Astrocyte (in vitro differentiated cells and primary cell): ENCODE data around the gene HSD17B12. TPM values are rescaled to one million over a fixed set of nuclear protein-coding genes. Genes with fewer than 3 reads are reported as not detected.

Source experiments
- DNase-seq: peaks from one replicate; pipeline ENCODE4 v3.0.0-alpha.2; 2010; ENCODE audit warnings: low read depth
- FAIRE-seq: peaks from 2 replicates; lab custom pipeline; 2011; peaks lifted over from hg19 to GRCh38; lab: Jason Lieb, UNC
- H2AFZ ChIP-seq: 2 replicates; pipeline ENCODE4 v1.6.0; 2012; ENCODE audit warnings: low read depth, low read length, inconsistent platforms
- H3K27ac ChIP-seq: 2 replicates; pipeline ENCODE4 v1.5.1; 2011; ENCODE audit warnings: low read depth, low read length, inconsistent platforms
- H3K27me3 ChIP-seq: 2 replicates; pipeline ENCODE4 v1.6.0; 2011; ENCODE audit warnings: low read length, inconsistent platforms; ENCODE audit not compliant: insufficient read depth
- H3K36me3 ChIP-seq: 2 replicates; pipeline ENCODE4 v1.5.1; 2011; ENCODE audit warnings: low read length, inconsistent platforms; ENCODE audit not compliant: insufficient read depth
- H3K4me1 ChIP-seq: 2 replicates; pipeline ENCODE4 v1.5.1; 2011; ENCODE audit warnings: low read length, inconsistent platforms; ENCODE audit not compliant: insufficient read depth
- H3K4me2 ChIP-seq: 2 replicates; pipeline ENCODE4 v1.6.0; 2012; ENCODE audit warnings: low read length, inconsistent platforms
- H3K4me3 ChIP-seq: 2 replicates; pipeline ENCODE4 v1.5.1; 2011; ENCODE audit warnings: low read depth, mild to moderate bottlenecking, low read length, inconsistent platforms; ENCODE audit not compliant: insufficient read depth
- H3K79me2 ChIP-seq: 2 replicates; pipeline ENCODE4 v1.6.0; 2012; ENCODE audit warnings: mild to moderate bottlenecking, low read length, inconsistent platforms; ENCODE audit not compliant: insufficient read depth
- H3K9ac ChIP-seq: 2 replicates; pipeline ENCODE4 v1.6.0; 2012; ENCODE audit warnings: mild to moderate bottlenecking, low read length, inconsistent platforms
- H3K9me3 ChIP-seq: 2 replicates; pipeline ENCODE4 v1.5.1; 2012; ENCODE audit warnings: low read depth, mild to moderate bottlenecking, low read length, inconsistent platforms; ENCODE audit not compliant: insufficient read depth
- H4K20me1 ChIP-seq: 2 replicates; pipeline ENCODE4 v1.6.0; 2012; ENCODE audit warnings: low read length, inconsistent platforms; ENCODE audit not compliant: insufficient read depth
- H3K27ac Mint-ChIP-seq: one replicate; pipeline ENCODE4 v1.8.0; 2021; ENCODE audit warnings: mild to moderate bottlenecking, mixed read lengths; ENCODE audit not compliant: unreplicated experiment
- H3K27me3 Mint-ChIP-seq: one replicate; pipeline ENCODE4 v1.8.0; 2021; ENCODE audit warnings: low read depth, mixed read lengths; ENCODE audit not compliant: unreplicated experiment
- H3K36me3 Mint-ChIP-seq: one replicate; pipeline ENCODE4 v1.8.0; 2021; ENCODE audit warnings: low read depth, mixed read lengths; ENCODE audit not compliant: unreplicated experiment
- H3K4me1 Mint-ChIP-seq: one replicate; pipeline ENCODE4 v1.8.0; 2021; ENCODE audit warnings: low read depth, mixed read lengths; ENCODE audit not compliant: unreplicated experiment
- H3K4me3 Mint-ChIP-seq: one replicate; pipeline ENCODE4 v1.8.0; 2021; ENCODE audit warnings: mild to moderate bottlenecking, moderate library complexity, mixed read lengths; ENCODE audit not compliant: unreplicated experiment
- H3K9me3 Mint-ChIP-seq: one replicate; pipeline ENCODE4 v1.8.0; 2021; ENCODE audit warnings: mild to moderate bottlenecking, mixed read lengths; ENCODE audit not compliant: unreplicated experiment
- EZH2 ChIP-seq: IDR thresholded peaks from 2 replicates; pipeline ENCODE4 v1.6.1; 2012; ENCODE audit warnings: mild to moderate bottlenecking, low read length, inconsistent platforms; ENCODE audit not compliant: insufficient read depth
- total RNA-seq: library from RNA; stranded (reverse); gene quantifications from 2 replicates; pipeline ENCODE4 v1.2.1, GENCODE V29; 2021
- TF ChIP-seq, protein P1 (sequence below): IDR thresholded peaks from 2 replicates; pipeline ENCODE4 v1.5.1; 2011; ENCODE audit warnings: low read depth, mild to moderate bottlenecking, inconsistent platforms, low read length, moderate library complexity; ENCODE audit not compliant: insufficient read depth

The HSD17B12 gene
- total RNA-seq, 1 donor from 2014 or later = 132 TPM

DNA sequence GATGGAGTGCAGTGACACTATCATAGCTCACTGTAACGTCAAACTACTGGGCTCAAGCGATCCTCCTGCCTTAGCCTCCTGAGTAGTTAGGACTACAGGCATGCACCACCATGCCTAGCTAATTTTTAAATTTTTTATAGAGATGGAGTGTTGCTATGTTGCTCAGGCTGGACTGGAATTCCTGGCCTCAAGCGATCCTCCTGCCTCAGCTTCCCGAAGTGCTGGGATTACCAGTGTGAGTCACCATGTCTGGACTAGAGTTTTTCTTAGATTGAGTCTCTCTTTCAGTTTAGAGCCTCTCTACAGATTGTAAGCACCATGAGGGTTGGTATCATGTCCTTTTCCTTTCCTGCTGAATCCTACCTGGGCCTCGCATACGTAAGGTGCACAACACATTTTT lies 142.8 kb downstream of the HSD17B12 start:
- TF ChIP-seq, protein P1, sequence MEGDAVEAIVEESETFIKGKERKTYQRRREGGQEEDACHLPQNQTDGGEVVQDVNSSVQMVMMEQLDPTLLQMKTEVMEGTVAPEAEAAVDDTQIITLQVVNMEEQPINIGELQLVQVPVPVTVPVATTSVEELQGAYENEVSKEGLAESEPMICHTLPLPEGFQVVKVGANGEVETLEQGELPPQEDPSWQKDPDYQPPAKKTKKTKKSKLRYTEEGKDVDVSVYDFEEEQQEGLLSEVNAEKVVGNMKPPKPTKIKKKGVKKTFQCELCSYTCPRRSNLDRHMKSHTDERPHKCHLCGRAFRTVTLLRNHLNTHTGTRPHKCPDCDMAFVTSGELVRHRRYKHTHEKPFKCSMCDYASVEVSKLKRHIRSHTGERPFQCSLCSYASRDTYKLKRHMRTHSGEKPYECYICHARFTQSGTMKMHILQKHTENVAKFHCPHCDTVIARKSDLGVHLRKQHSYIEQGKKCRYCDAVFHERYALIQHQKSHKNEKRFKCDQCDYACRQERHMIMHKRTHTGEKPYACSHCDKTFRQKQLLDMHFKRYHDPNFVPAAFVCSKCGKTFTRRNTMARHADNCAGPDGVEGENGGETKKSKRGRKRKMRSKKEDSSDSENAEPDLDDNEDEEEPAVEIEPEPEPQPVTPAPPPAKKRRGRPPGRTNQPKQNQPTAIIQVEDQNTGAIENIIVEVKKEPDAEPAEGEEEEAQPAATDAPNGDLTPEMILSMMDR = no peak
- TF ChIP-seq EZH2 = no peak
- no peak for FAIRE-seq

DNA sequence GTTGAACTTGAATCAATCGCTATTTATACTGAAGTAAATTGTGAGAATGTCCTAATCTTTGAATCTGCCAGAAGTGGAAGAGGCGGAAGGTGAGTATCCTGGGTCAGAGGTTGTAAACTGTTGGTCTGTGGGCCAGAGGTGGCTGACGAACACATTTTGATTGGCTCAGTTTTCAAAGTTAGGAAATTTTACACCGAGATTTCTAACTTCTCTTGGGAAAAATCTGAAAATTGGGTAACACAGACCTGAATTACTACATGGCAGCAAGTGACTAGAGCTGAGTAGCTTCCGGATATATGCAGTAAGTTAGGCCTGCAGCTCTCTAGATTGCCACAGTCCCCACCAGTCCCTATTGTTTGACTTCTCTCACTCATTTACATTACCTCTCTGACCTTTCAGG lies 143.3 kb downstream of the HSD17B12 start:
- H3K27ac Mint-ChIP-seq = no peak overlapping the region
- Histone ChIP-seq H3K4me1 (no peaks in the 10 kb centered on the region), H3K9me3 (no peaks in the 10 kb centered on the region), H3K36me3 (peaks cover 3% of the 10 kb centered on the region), H3K4me3 (no peak overlapping the region), H3K27me3 (no peaks in the 10 kb centered on the region), H3K9ac (no peak overlapping the region), H3K79me2 (no peaks in the 10 kb centered on the region), H2AFZ (no peak overlapping the region), H3K27ac (no peak overlapping the region), H4K20me1 (peaks cover 15% of the 10 kb centered on the region), H3K4me2 (no peak overlapping the region)
- H3K27me3 Mint-ChIP-seq = no peaks in the 10 kb centered on the region
- H3K4me1 Mint-ChIP-seq = peaks cover 3% of the 10 kb centered on the region
- FAIRE-seq (no peak), DNase-seq (no peak)
- peaks cover 11% of the 10 kb centered on the region for H3K36me3 Mint-ChIP-seq
- H3K4me3 Mint-ChIP-seq = no peak overlapping the region
- no peak for TF ChIP-seq EZH2
- TF ChIP-seq, protein P1 = no peak
- H3K9me3 Mint-ChIP-seq = no peaks in the 10 kb centered on the region

More for the DNA sequence above, 142.8 kb downstream of the HSD17B12 start:
- no peak overlapping the region for H3K9ac ChIP-seq
- H3K27me3 ChIP-seq = no peaks in the 10 kb centered on the region
- H3K27me3 Mint-ChIP-seq = no peaks in the 10 kb centered on the region
- no peak overlapping the region for H3K4me3 ChIP-seq
- no peaks in the 10 kb centered on the region for H3K9me3 Mint-ChIP-seq
- H2AFZ ChIP-seq = no peak overlapping the region
- no peaks in the 10 kb centered on the region for H3K79me2 ChIP-seq
- H3K4me3 Mint-ChIP-seq = no peak overlapping the region
- H3K4me2 ChIP-seq = no peak overlapping the region
- peaks cover 11% of the 10 kb centered on the region for H3K36me3 Mint-ChIP-seq
- H3K4me1 Mint-ChIP-seq = peaks cover 3% of the 10 kb centered on the region
- H3K27ac Mint-ChIP-seq = no peak overlapping the region
- DNase-seq = no peak
- peaks cover 15% of the 10 kb centered on the region for H4K20me1 ChIP-seq
- no peak overlapping the region for H3K27ac ChIP-seq
- no peaks in the 10 kb centered on the region for H3K9me3 ChIP-seq
- no peaks in the 10 kb centered on the region for H3K4me1 ChIP-seq
- H3K36me3 ChIP-seq = peaks cover 3% of the 10 kb centered on the region

- FAIRE-seq = no peak
Observed at GRCh38 chr11:43825217-43825816, 144.8 kb downstream of the HSD17B12 start.

More at GRCh38 chr11:43825217-43825816, 144.8 kb downstream of the HSD17B12 start:
- no peak overlapping the region for H3K27ac ChIP-seq
- no peak for DNase-seq
- H4K20me1 ChIP-seq = peaks cover 9% of the 10 kb centered on the region
- Mint-ChIP-seq H3K9me3 (no peaks in the 10 kb centered on the region), H3K4me1 (peaks cover 8% of the 10 kb centered on the region), H3K36me3 (peaks cover 11% of the 10 kb centered on the region), H3K27ac (no peak overlapping the region), H3K27me3 (no peaks in the 10 kb centered on the region), H3K4me3 (no peak overlapping the region)
- no peaks in the 10 kb centered on the region for H3K9me3 ChIP-seq
- no peak overlapping the region for H3K9ac ChIP-seq
- no peak overlapping the region for H3K4me3 ChIP-seq
- peaks cover 3% of the 10 kb centered on the region for H3K36me3 ChIP-seq
- no peaks in the 10 kb centered on the region for H3K79me2 ChIP-seq
- peaks cover 4% of the 10 kb centered on the region for H3K4me1 ChIP-seq
- H3K27me3 ChIP-seq = no peaks in the 10 kb centered on the region
- H2AFZ ChIP-seq = no peak overlapping the region
- TF ChIP-seq, protein P1 = peak; percentile 91
- TF ChIP-seq EZH2 = no peak
- no peak overlapping the region for H3K4me2 ChIP-seq
